Uterus (tissue), 4 donors: Measurements from ENCODE around the gene MED31. TPM values are rescaled to one million over a fixed set of nuclear protein-coding genes. Genes with fewer than 3 reads are reported as not detected.

Experiments
- DNase-seq, 2 donors: peaks; one replicate each; pipeline ENCODE4 v3.0.0-alpha.2; 2019 to 2020
- H3K27ac ChIP-seq, 2 donors: fragments of 200-600 bp; sonication (generic); 1 replicate in 1 of 2; 2 replicates in 1 of 2; pipeline ENCODE4 v1.5.1; 2016 to 2018
- H3K27me3 ChIP-seq, 2 donors: fragments of 200-600 bp; sonication (generic); one replicate each; pipeline ENCODE4 v1.5.1; 2018 to 2019; ENCODE audit warnings: control low read depth in 1 of 2
- H3K36me3 ChIP-seq, 2 donors: fragments of 200-600 bp; sonication (generic); one replicate each; pipeline ENCODE4 v1.5.1; 2019; ENCODE audit warnings: control low read depth in 1 of 2
- H3K4me1 ChIP-seq, 2 donors: fragments of 200-600 bp; sonication (generic); one replicate each; pipeline ENCODE4 v1.5.1; 2018 to 2019; ENCODE audit warnings: control low read depth in 1 of 2
- H3K4me3 ChIP-seq, 2 donors: fragments of 200-600 bp; sonication (generic); 1 replicate in 1 of 2; 2 replicates in 1 of 2; pipeline ENCODE4 v1.5.1; 2018 to 2019; ENCODE audit warnings: mild to moderate bottlenecking in 1 of 2
- H3K9me3 ChIP-seq, 2 donors: fragments of 200-600 bp; sonication (generic); one replicate each; pipeline ENCODE4 v1.5.1; 2019; ENCODE audit warnings: control low read depth in 1 of 2
- CTCF ChIP-seq, 4 experiments: fragments of 200-600 bp in 2 of 4; fragments of 450-650 bp in 2 of 4; sonication (generic) in 2 of 4; IDR thresholded peaks; one replicate each; pipeline ENCODE4 v1.5.1; 2016 to 2019; ENCODE audit warnings: antibody characterized with exemption in 4 of 4, mild to moderate bottlenecking in 2 of 4, moderate library complexity in 1 of 4
- POLR2A ChIP-seq, 2 donors: fragments of 450-650 bp; IDR thresholded peaks; one replicate each; pipeline ENCODE4 v1.6.1; 2016; ENCODE audit warnings: antibody characterized with exemption in 2 of 2, mild to moderate bottlenecking in 1 of 2, moderate library complexity in 1 of 2
- intact Hi-C: fragments of 100-400 bp; cut with DNase I; formaldehyde crosslinking; loops from one replicate; pipeline ENCODE4 v1.15.1; 2023; ENCODE audit warnings: low total_unique reads
- total RNA-seq, 4 donors: library from RNA; depleted of rRNA in 3 of 4; stranded (reverse); fragments of >200 nt in 3 of 4; gene quantifications; one replicate each; pipeline versions ENCODE4 v1.1.0 to v1.2.4, GENCODE V29; 2014 to 2023
- donor health status: DM: yes; HTN: yes; CAD: no.

Gene MED31
- total RNA-seq, 4 donors from 2014 or later = 1.5 to 49.7 (median 15.7) TPM

- H3K9me3 ChIP-seq = no peaks in the 10 kb centered on the region
- H3K4me3 ChIP-seq = peak overlapping the region; percentile 87 to 90
- no peaks in the 10 kb centered on the region for H3K27me3 ChIP-seq
- TF ChIP-seq CTCF (IDR thresholded peaks at IDR 0.05) (no peak), POLR2A (IDR thresholded peaks at IDR 0.05) (no peak)
- H3K27ac ChIP-seq = peak overlapping the region; percentile 73 to 81
- no peaks in the 10 kb centered on the region for H3K36me3 ChIP-seq
- peaks cover 0 to 13% of the 10 kb centered on the region in 2 donors for H3K4me1 ChIP-seq
- DNase-seq = no peak
- intact Hi-C loops = no loop called here
These were observed 10.1 kb downstream of the MED31 start for GRCh38 chr17:6641247-6641863.

GRCh38 chr17:6640536-6641246 is 10.7 kb downstream of the MED31 start, which contains the start of the genes KIAA0753 and TXNDC17:
Gene KIAA0753 (minus strand): TSS chr17:6640711. CDS start chr17:6635103, 5,608 bp downstream.
Gene TXNDC17 (plus strand): TSS chr17:6641060. CDS start chr17:6641083, 23 bp downstream.
- H3K36me3 ChIP-seq = no peaks in the 10 kb centered on the region
- peak within 1 kb of the TSS; percentile 87 to 90 for H3K4me3 ChIP-seq
- no peaks in the 10 kb centered on the region for H3K9me3 ChIP-seq
- peak within 1 kb of the TSS; percentile 73 to 81 for H3K27ac ChIP-seq
- peaks cover 0 to 13% of the 10 kb centered on the region in 2 donors for H3K4me1 ChIP-seq
- H3K27me3 ChIP-seq = no peaks in the 10 kb centered on the region
- DNase-seq = peak; percentile 88 to 89
- intact Hi-C loops = no loop called here
- TF ChIP-seq POLR2A (IDR thresholded peaks at IDR 0.05) (peak; percentile 41 to 71), CTCF (IDR thresholded peaks at IDR 0.05) (peak in 1 of 4 experiments; percentile 10)

GRCh38 chr17:6639586-6640535 is 11.5 kb downstream of the MED31 start:
- H3K27me3 ChIP-seq = no peaks in the 10 kb centered on the region
- H3K9me3 ChIP-seq = no peaks in the 10 kb centered on the region
- H3K36me3 ChIP-seq = no peaks in the 10 kb centered on the region
- peak in 1 of 2 donors; percentile 28 for DNase-seq
- TF ChIP-seq POLR2A (IDR thresholded peaks at IDR 0.05) = no peak
- no peak for TF ChIP-seq CTCF (IDR thresholded peaks at IDR 0.05)
- peak overlapping the region; percentile 73 to 81 for H3K27ac ChIP-seq
- peaks cover 0 to 13% of the 10 kb centered on the region in 2 donors for H3K4me1 ChIP-seq
- H3K4me3 ChIP-seq = peak overlapping the region; percentile 87 to 90
- intact Hi-C loops = no loop called here

- intact Hi-C loops = no loop called here
- DNase-seq = no peak
- no peak for TF ChIP-seq CTCF (IDR thresholded peaks at IDR 0.05)
- TF ChIP-seq POLR2A (IDR thresholded peaks at IDR 0.05) = no peak
- peaks cover 0 to 13% of the 10 kb centered on the region in 2 donors for H3K4me1 ChIP-seq
- peak overlapping the region; percentile 87 to 90 for H3K4me3 ChIP-seq
- H3K27me3 ChIP-seq = no peaks in the 10 kb centered on the region
- no peaks in the 10 kb centered on the region for H3K36me3 ChIP-seq
- H3K9me3 ChIP-seq = no peaks in the 10 kb centered on the region
- H3K27ac ChIP-seq = no peak overlapping the region
These were observed 12.3 kb downstream of the MED31 start for GRCh38 chr17:6639014-6639585.
